Measurements from ENCODE around the gene TP53TG5. TPM values are rescaled to one million over a fixed set of nuclear protein-coding genes. Genes with fewer than 3 reads are reported as not detected.

TP53TG5 gene
- total RNA-seq, 4 donors from 2014 or later: 0.17 to 2.1 (median 1.1) TPM; not detected in 1

GRCh38 chr20:45400346-45401031 lies 22.4 kb upstream of the TP53TG5 start:
- Histone ChIP-seq H3K9me3 (peaks cover 0 to 7% (median 0%) of the 10 kb centered on the region in 4 donors), H3K36me3 (no peaks in the 10 kb centered on the region), H3K4me1 (peaks cover 0 to 12% (median 5%) of the 10 kb centered on the region in 4 donors), H3K27me3 (no peaks in the 10 kb centered on the region), H3K27ac (replicated peaks in 1 of 4) (no peak overlapping the region), H3K4me3 (no peak overlapping the region)
- intact Hi-C loops (cut with DNase I): no loop called here
- WGBS: 94% methylated on average over 4 of the region's 6 CpGs
- TF ChIP-seq POLR2AphosphoS5 (IDR thresholded peaks at IDR 0.05) (no peak), POLR2A (IDR thresholded peaks at IDR 0.05; ENCODE audit: low read depth) (no peak), EP300 (IDR thresholded peaks at IDR 0.05) (no peak), CTCF (IDR thresholded peaks at IDR 0.05) (no peak)
- DNase-seq (ENCODE audit: extremely low spot score): no peak

GRCh38 chr20:45399018-45399417 lies 20.9 kb upstream of the TP53TG5 start:
- intact Hi-C loops (cut with DNase I): no loop called here
- no peak for DNase-seq (ENCODE audit: extremely low spot score)
- 96% methylated on average over 1 of the region's 1 CpG for whole genome bisulfite sequencing
- Histone ChIP-seq H3K27ac (replicated peaks in 1 of 4) (no peak overlapping the region), H3K36me3 (peaks cover 0 to 10% (median 0%) of the 10 kb centered on the region in 4 donors), H3K4me3 (no peak overlapping the region), H3K9me3 (peaks cover 0 to 7% (median 0%) of the 10 kb centered on the region in 4 donors), H3K4me1 (no peaks in the 10 kb centered on the region), H3K27me3 (no peaks in the 10 kb centered on the region)
- no peak for TF ChIP-seq POLR2A (IDR thresholded peaks at IDR 0.05; ENCODE audit: low read depth)

GRCh38 chr20:45395114-45395415 lies 16.9 kb upstream of the TP53TG5 start:
- peaks cover 0 to 10% (median 0%) of the 10 kb centered on the region in 4 donors for H3K36me3 ChIP-seq
- no peak overlapping the region for H3K27ac ChIP-seq (replicated peaks in 1 of 4)
- H3K27me3 ChIP-seq: no peaks in the 10 kb centered on the region
- TF ChIP-seq EP300 (IDR thresholded peaks at IDR 0.05): no peak
- TF ChIP-seq CTCF (IDR thresholded peaks at IDR 0.05): no peak
- TF ChIP-seq POLR2A (IDR thresholded peaks at IDR 0.05; ENCODE audit: low read depth): no peak
- TF ChIP-seq POLR2AphosphoS5 (IDR thresholded peaks at IDR 0.05): no peak
- no peaks in the 10 kb centered on the region for H3K9me3 ChIP-seq
- H3K4me3 ChIP-seq: no peak overlapping the region
- 91% methylated on average over 4 of the region's 7 CpGs for WGBS
- no peak for DNase-seq (ENCODE audit: extremely low spot score)
- no peaks in the 10 kb centered on the region for H3K4me1 ChIP-seq
- intact Hi-C loops (cut with DNase I): no loop called here

- Histone ChIP-seq H3K9me3 (no peaks in the 10 kb centered on the region), H3K36me3 (peaks cover 0 to 10% (median 0%) of the 10 kb centered on the region in 4 donors), H3K27ac (replicated peaks in 1 of 4) (no peak overlapping the region), H3K4me3 (no peak overlapping the region), H3K27me3 (no peaks in the 10 kb centered on the region), H3K4me1 (no peaks in the 10 kb centered on the region)
- no peak for DNase-seq (ENCODE audit: extremely low spot score)
- intact Hi-C loops (cut with DNase I): no loop called here
- TF ChIP-seq EP300 (IDR thresholded peaks at IDR 0.05) (no peak), CTCF (IDR thresholded peaks at IDR 0.05) (no peak), POLR2AphosphoS5 (IDR thresholded peaks at IDR 0.05) (no peak)
- WGBS: 90% methylated on average over 18 of the region's 21 CpGs
Measured at GRCh38 chr20:45394221-45395113, 16.3 kb upstream of the TP53TG5 start.

- 84% methylated on average over 3 of the region's 3 CpGs for WGBS
Measured at GRCh38 chr20:45392733-45393132, 14.6 kb upstream of the TP53TG5 start.

More at GRCh38 chr20:45392733-45393132, 14.6 kb upstream of the TP53TG5 start:
- Histone ChIP-seq H3K9me3 (no peaks in the 10 kb centered on the region), H3K27ac (replicated peaks in 1 of 4) (no peak overlapping the region), H3K36me3 (peaks cover 0 to 10% (median 0%) of the 10 kb centered on the region in 4 donors), H3K27me3 (no peaks in the 10 kb centered on the region), H3K4me1 (no peaks in the 10 kb centered on the region), H3K4me3 (no peak overlapping the region)
- intact Hi-C loops (cut with DNase I): no loop called here
- no peak for DNase-seq (ENCODE audit: extremely low spot score)
- no peak for TF ChIP-seq POLR2AphosphoS5 (IDR thresholded peaks at IDR 0.05)
- no peak for TF ChIP-seq POLR2A (IDR thresholded peaks at IDR 0.05; ENCODE audit: low read depth)
- TF ChIP-seq CTCF (IDR thresholded peaks at IDR 0.05): no peak
- TF ChIP-seq EP300 (IDR thresholded peaks at IDR 0.05): no peak
